H9 (cell line): Measurements from ENCODE around the gene TM4SF5. TPM values are rescaled to one million over a fixed set of nuclear protein-coding genes. Genes with fewer than 3 reads are reported as not detected.
A peak's percentile ranks its signal among the peaks of the same experiment; 100 is the strongest.

Experiments used
- DNase-seq: peaks from one replicate; pipeline ENCODE4 v3.0.0-alpha.2; 2017
- H2AFZ ChIP-seq: one replicate; pipeline ENCODE4 v1.6.1; 2013; ENCODE audit warnings: mild to moderate bottlenecking, low read length, control low read depth, moderate library complexity
- H2AK5ac ChIP-seq: 2 replicates; pipeline ENCODE4 v1.6.1; 2013; ENCODE audit warnings: low read length, control low read depth, mixed read lengths; ENCODE audit not compliant: insufficient read length
- H2BK120ac ChIP-seq: one replicate; pipeline ENCODE4 v1.6.1; 2013; ENCODE audit warnings: low read depth, mild to moderate bottlenecking, low read length, control low read depth, inconsistent platforms; ENCODE audit not compliant: poor library complexity, severe bottlenecking
- H2BK12ac ChIP-seq: 2 replicates; pipeline ENCODE4 v1.6.1; 2013; ENCODE audit warnings: low read length, control low read depth, mixed read lengths, low read depth; ENCODE audit not compliant: insufficient read length
- H2BK15ac ChIP-seq: 2 replicates; pipeline ENCODE4 v1.6.1; 2013; ENCODE audit warnings: low read depth, low read length, control low read depth
- H2BK20ac ChIP-seq: one replicate; pipeline ENCODE4 v1.6.1; 2013; ENCODE audit warnings: low read depth, mild to moderate bottlenecking, low read length, control low read depth, inconsistent platforms; ENCODE audit not compliant: poor library complexity, severe bottlenecking
- H2BK5ac ChIP-seq: 2 replicates; pipeline ENCODE4 v1.6.1; 2013; ENCODE audit warnings: low read length, control low read depth, mixed read lengths; ENCODE audit not compliant: insufficient read length
- H3K14ac ChIP-seq: 2 replicates; pipeline ENCODE4 v1.6.1; 2013; ENCODE audit warnings: low read length, control low read depth; ENCODE audit not compliant: insufficient read depth
- H3K18ac ChIP-seq: 2 replicates; pipeline ENCODE4 v1.6.1; 2013; ENCODE audit warnings: low read depth, mild to moderate bottlenecking, mixed read lengths, low read length, control low read depth; ENCODE audit not compliant: insufficient read length
- H3K23ac ChIP-seq: 2 replicates; pipeline ENCODE4 v1.6.1; 2013; ENCODE audit warnings: low read length, control low read depth, mixed read lengths, low read depth; ENCODE audit not compliant: insufficient read length
- H3K23me2 ChIP-seq: 2 replicates; pipeline ENCODE4 v1.6.1; 2013; ENCODE audit warnings: low read depth, mild to moderate bottlenecking, mixed read lengths, low read length, control low read depth; ENCODE audit not compliant: insufficient read length, poor library complexity, severe bottlenecking
- H3K27ac ChIP-seq: 2 replicates; pipeline ENCODE4 v1.5.1; 2013; ENCODE audit warnings: low read length, control low read depth, mixed read lengths, low read depth; ENCODE audit not compliant: insufficient read length
- H3K27me3 ChIP-seq: 2 replicates; pipeline ENCODE4 v1.6.1; 2013; ENCODE audit warnings: low read length, control low read depth, inconsistent platforms; ENCODE audit not compliant: insufficient read depth
- H3K4ac ChIP-seq: 2 replicates; pipeline ENCODE4 v1.6.1; 2013; ENCODE audit warnings: low read depth, mild to moderate bottlenecking, control low read depth, inconsistent platforms, low read length, moderate library complexity
- H3K4me1 ChIP-seq: 2 replicates; pipeline ENCODE4 v1.6.1; 2013; ENCODE audit warnings: low read length, control low read depth, inconsistent platforms; ENCODE audit not compliant: insufficient read depth
- H3K4me2 ChIP-seq: 2 replicates; pipeline ENCODE4 v1.6.1; 2013; ENCODE audit warnings: low read length, control low read depth, mixed read lengths; ENCODE audit not compliant: insufficient read length, insufficient read depth
- H3K56ac ChIP-seq: 2 replicates; pipeline ENCODE4 v1.6.1; 2013; ENCODE audit warnings: low read depth, mild to moderate bottlenecking, mixed read lengths, low read length, control low read depth; ENCODE audit not compliant: insufficient read length
- H3K79me1 ChIP-seq: 2 replicates; pipeline ENCODE4 v1.6.1; 2013; ENCODE audit warnings: low read depth, mild to moderate bottlenecking, moderate library complexity, low read length, control low read depth, inconsistent platforms; ENCODE audit not compliant: insufficient read depth, poor library complexity, severe bottlenecking
- H3K79me2 ChIP-seq: 2 replicates; pipeline ENCODE4 v1.6.1; 2013; ENCODE audit warnings: low read length, control low read depth, inconsistent platforms; ENCODE audit not compliant: insufficient read depth
- H3K9ac ChIP-seq: 2 replicates; pipeline ENCODE4 v1.6.1; 2013; ENCODE audit warnings: low read length, control low read depth, mixed read lengths; ENCODE audit not compliant: insufficient read length; ENCODE audit errors: extremely low read depth
- H3K9me3 ChIP-seq: one replicate; pipeline ENCODE4 v1.6.1; 2013; ENCODE audit warnings: low read depth, low read length, inconsistent platforms; ENCODE audit not compliant: control insufficient read depth
- H3T11ph ChIP-seq: one replicate; pipeline ENCODE4 v1.6.1; 2013; ENCODE audit warnings: mild to moderate bottlenecking, low read length, control low read depth, inconsistent platforms
- H4K20me1 ChIP-seq: one replicate; pipeline ENCODE4 v1.6.1; 2013; ENCODE audit not compliant: control insufficient read depth, insufficient read length, insufficient read depth
- H4K5ac ChIP-seq: 2 replicates; pipeline ENCODE4 v1.6.1; 2013; ENCODE audit warnings: low read depth, mild to moderate bottlenecking, mixed read lengths, low read length, control low read depth; ENCODE audit not compliant: insufficient read length
- H4K8ac ChIP-seq: replicated peaks from 2 replicates; pipeline ENCODE4 v1.6.1; 2013; ENCODE audit warnings: low read length, control low read depth, mixed read lengths, low read depth; ENCODE audit not compliant: insufficient read length
- H4K91ac ChIP-seq: 2 replicates; pipeline ENCODE4 v1.6.1; 2013; ENCODE audit warnings: low read depth, mild to moderate bottlenecking, moderate library complexity, mixed read lengths, low read length, control low read depth; ENCODE audit not compliant: insufficient read length
- H3K27ac Mint-ChIP-seq, 3 experiments: 2 replicates in 2 of 3; 3 replicates in 1 of 3; pipeline ENCODE4 v1.8.0; 2020 to 2021; ENCODE audit warnings: mixed read lengths in 3 of 3, mild to moderate bottlenecking in 1 of 3, moderate library complexity in 1 of 3
- H3K27me3 Mint-ChIP-seq: 2 replicates; pipeline ENCODE4 v1.8.0; 2021; ENCODE audit warnings: low read depth, mild to moderate bottlenecking, moderate library complexity, mixed read lengths
- H3K36me3 Mint-ChIP-seq, 3 experiments: 2 replicates in 2 of 3; 3 replicates in 1 of 3; pipeline ENCODE4 v1.8.0; 2020 to 2021; ENCODE audit warnings: low read depth in 3 of 3, mixed read lengths in 3 of 3; ENCODE audit not compliant: insufficient read depth in 1 of 3
- H3K4me1 Mint-ChIP-seq, 2 experiments: 2 replicates each; pipeline ENCODE4 v1.8.0; 2020; ENCODE audit warnings: mixed read lengths in 2 of 2
- H3K4me3 Mint-ChIP-seq, 2 experiments: 2 replicates in 1 of 2; 3 replicates in 1 of 2; pipeline ENCODE4 v1.8.0; 2020 to 2021; ENCODE audit warnings: mild to moderate bottlenecking in 2 of 2, mixed read lengths in 2 of 2, moderate library complexity in 1 of 2
- H3K9me3 Mint-ChIP-seq, 2 experiments: 2 replicates in 1 of 2; 3 replicates in 1 of 2; pipeline ENCODE4 v1.8.0; 2020; ENCODE audit warnings: mild to moderate bottlenecking in 2 of 2, mixed read lengths in 2 of 2, moderate library complexity in 1 of 2
- WGBS: extraction: QIAGEN DNeasy Blood & Tissue Kit; methylation state at CpG from one replicate; pipeline ENCODE4 v1.1.7; 2013; ENCODE audit warnings: missing lambda C conversion rate, low lambda C conversion rate, mixed read lengths; ENCODE audit not compliant: insufficient read length; ENCODE audit errors: extremely low coverage; 5-methylcytosine and 5-hydroxymethylcytosine counted together
- total RNA-seq: library from RNA; stranded (reverse); gene quantifications from 2 replicates; pipeline ENCODE4 v1.2.1, GENCODE V29; 2021
- TF ChIP-seq, protein P1 (sequence below): fragments of 200-600 bp; sonication (generic); conservative IDR thresholded peaks from 3 replicates; pipeline ENCODE4 v1.8.0; 2021; ENCODE audit warnings: antibody characterized with exemption, mild to moderate bottlenecking

TM4SF5 gene
- total RNA-seq, 1 experiment from 2014 or later: not detected

DNA sequence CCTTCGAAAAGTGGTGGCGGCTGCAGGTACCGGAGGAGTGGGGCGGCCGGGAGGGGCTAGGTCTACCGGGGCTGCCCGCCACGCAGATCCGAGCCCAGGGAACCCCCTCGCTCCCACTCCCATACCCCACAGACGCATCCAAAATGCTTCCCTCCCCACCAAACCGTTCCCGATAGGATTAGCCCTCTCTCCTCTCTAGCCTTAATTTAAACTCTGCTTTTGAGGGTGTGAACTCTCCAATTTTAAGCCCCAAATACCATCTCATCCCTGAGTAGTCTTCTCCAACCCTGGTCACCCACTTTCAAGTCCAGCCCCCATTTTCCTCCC, 31.7 kb upstream of the TM4SF5 start:
- H3K27me3 Mint-ChIP-seq: peaks cover 97% of the 10 kb centered on the region
- H3K4me2 ChIP-seq: peak overlapping the region; percentile 72
- H3K9me3 ChIP-seq: no peaks in the 10 kb centered on the region
- H3K23ac ChIP-seq: no peak overlapping the region
- H3K27me3 ChIP-seq: peaks cover 35% of the 10 kb centered on the region
- H2AFZ ChIP-seq: no peak overlapping the region
- peak overlapping the region; percentile 61 to 78 for H3K4me3 Mint-ChIP-seq
- DNase-seq: no peak
- H2BK5ac ChIP-seq: no peak overlapping the region
- H3K79me1 ChIP-seq: no peaks in the 10 kb centered on the region
- no peaks in the 10 kb centered on the region for H3K4me1 ChIP-seq
- H3K56ac ChIP-seq: no peak overlapping the region
- TF ChIP-seq, protein P1, sequence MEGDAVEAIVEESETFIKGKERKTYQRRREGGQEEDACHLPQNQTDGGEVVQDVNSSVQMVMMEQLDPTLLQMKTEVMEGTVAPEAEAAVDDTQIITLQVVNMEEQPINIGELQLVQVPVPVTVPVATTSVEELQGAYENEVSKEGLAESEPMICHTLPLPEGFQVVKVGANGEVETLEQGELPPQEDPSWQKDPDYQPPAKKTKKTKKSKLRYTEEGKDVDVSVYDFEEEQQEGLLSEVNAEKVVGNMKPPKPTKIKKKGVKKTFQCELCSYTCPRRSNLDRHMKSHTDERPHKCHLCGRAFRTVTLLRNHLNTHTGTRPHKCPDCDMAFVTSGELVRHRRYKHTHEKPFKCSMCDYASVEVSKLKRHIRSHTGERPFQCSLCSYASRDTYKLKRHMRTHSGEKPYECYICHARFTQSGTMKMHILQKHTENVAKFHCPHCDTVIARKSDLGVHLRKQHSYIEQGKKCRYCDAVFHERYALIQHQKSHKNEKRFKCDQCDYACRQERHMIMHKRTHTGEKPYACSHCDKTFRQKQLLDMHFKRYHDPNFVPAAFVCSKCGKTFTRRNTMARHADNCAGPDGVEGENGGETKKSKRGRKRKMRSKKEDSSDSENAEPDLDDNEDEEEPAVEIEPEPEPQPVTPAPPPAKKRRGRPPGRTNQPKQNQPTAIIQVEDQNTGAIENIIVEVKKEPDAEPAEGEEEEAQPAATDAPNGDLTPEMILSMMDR: no peak
- no peak overlapping the region for H4K5ac ChIP-seq
- no peak overlapping the region for H3K4ac ChIP-seq
- H2AK5ac ChIP-seq: no peak overlapping the region
- no peak overlapping the region for H3K27ac ChIP-seq
- H4K20me1 ChIP-seq: no peaks in the 10 kb centered on the region
- H3K23me2 ChIP-seq: peaks cover 11% of the 10 kb centered on the region
- peak overlapping the region in 1 of 3 experiments; percentile 32; a peak in 1 of 7 replicates for H3K27ac Mint-ChIP-seq
- H3T11ph ChIP-seq: no peak overlapping the region
- no peaks in the 10 kb centered on the region for H3K79me2 ChIP-seq
- peaks cover 0 to 3% (median 0%) of the 10 kb centered on the region in 3 experiments; a peak in 1 of 7 replicates for H3K36me3 Mint-ChIP-seq
- no peak overlapping the region for H2BK12ac ChIP-seq
- WGBS: no CpG with 5 or more reads among the region's 13 CpGs
- H2BK15ac ChIP-seq: no peak overlapping the region
- H2BK120ac ChIP-seq: no peak overlapping the region
- peaks cover 14 to 20% of the 10 kb centered on the region in 2 experiments for H3K4me1 Mint-ChIP-seq
- no peak overlapping the region for H2BK20ac ChIP-seq
- H4K8ac ChIP-seq: no peak overlapping the region
- no peak overlapping the region for H3K18ac ChIP-seq
- H3K9ac ChIP-seq: no peak overlapping the region
- H4K91ac ChIP-seq: no peak overlapping the region
- no peak overlapping the region for H3K14ac ChIP-seq
- H3K9me3 Mint-ChIP-seq: no peaks in the 10 kb centered on the region
